B cell (primary cell): ENCODE measurements around the gene ARHGAP26. TPM values are rescaled to one million over a fixed set of nuclear protein-coding genes. Genes with fewer than 3 reads are reported as not detected.

Source experiments
- ATAC-seq: fragments of 200-7000 bp; cut with Tn5 transposase; one replicate; pipeline ENCODE4 v1.10.0; 2021; ENCODE audit warnings: low read depth, mild to moderate bottlenecking, moderate number of reproducible peaks, moderate library complexity
- CTCF ChIA-PET: fragments of 350-600 bp; sonication (Branson Sonifier 250); formaldehyde crosslinking; loops from one replicate; lab custom pipeline; 2021; ENCODE audit warnings: antibody characterized with exemption, inconsistent platforms; lab: Charles Lee
- POLR2A ChIA-PET: fragments of 350-600 bp; sonication (Branson Sonifier 250); formaldehyde crosslinking; loops from one replicate; lab custom pipeline; 2021; ENCODE audit warnings: antibody characterized with exemption; lab: Charles Lee
- DNase-seq: peaks from one replicate; pipeline ENCODE4 v3.0.0; 2013
- H2AFZ ChIP-seq: 2 replicates; pipeline ENCODE4 v1.6.1; 2012; ENCODE audit warnings: mild to moderate bottlenecking, low read depth, low read length; ENCODE audit not compliant: insufficient read depth, poor library complexity, severe bottlenecking
- H3K27ac ChIP-seq, 2 donors: 1 replicate in 1 of 2; 2 replicates in 1 of 2; pipeline ENCODE4 v1.5.1; 2012 to 2013; ENCODE audit warnings: low read length in 2 of 2, mild to moderate bottlenecking in 2 of 2, moderate library complexity in 1 of 2
- H3K27me3 ChIP-seq, 4 experiments: fragments of 200-600 bp in 1 of 4; sonication (generic) in 1 of 4; replicated peaks in 1 of 4; 1 replicate in 2 of 4; 2 replicates in 2 of 4; pipeline versions ENCODE4 v1.6.1 to v1.7.0; 2013 to 2016; ENCODE audit warnings: low read length in 3 of 4, mild to moderate bottlenecking in 2 of 4, mixed read lengths in 1 of 4, moderate library complexity in 1 of 4; ENCODE audit not compliant: insufficient read depth in 4 of 4, control insufficient read depth in 3 of 4; ENCODE audit errors: control extremely low read depth in 1 of 4
- H3K36me3 ChIP-seq, 2 experiments: replicated peaks in 1 of 2; 1 replicate in 1 of 2; 2 replicates in 1 of 2; pipeline versions ENCODE4 v1.6.1 to v1.7.1; 2013; ENCODE audit warnings: low read length in 1 of 2; ENCODE audit not compliant: insufficient read depth in 2 of 2, control insufficient read depth in 1 of 2; ENCODE audit errors: control extremely low read depth in 1 of 2, extremely low read depth in 1 of 2
- H3K4me1 ChIP-seq, 2 donors: fragments of 200-600 bp in 1 of 2; sonication (generic) in 1 of 2; 1 replicate in 1 of 2; 2 replicates in 1 of 2; pipeline versions ENCODE4 v1.5.1 to v1.6.1; 2013 to 2017; ENCODE audit warnings: low read length in 2 of 2; ENCODE audit not compliant: control insufficient read depth in 2 of 2, insufficient read depth in 2 of 2
- H3K4me2 ChIP-seq: replicated peaks from 2 replicates; pipeline ENCODE3; 2012; ENCODE audit warnings: mild to moderate bottlenecking, low read depth, low read length; ENCODE audit not compliant: poor library complexity, severe bottlenecking
- H3K4me3 ChIP-seq, 5 experiments: fragments of 200-600 bp in 1 of 5; sonication (generic) in 1 of 5; 1 replicate in 3 of 5; 2 replicates in 2 of 5; pipeline versions ENCODE4 v1.5.1 to v1.7.0; 2011 to 2016; ENCODE audit warnings: low read length in 4 of 5, mild to moderate bottlenecking in 4 of 5, low read depth in 2 of 5, control low read depth in 1 of 5, moderate library complexity in 1 of 5; ENCODE audit not compliant: insufficient read depth in 1 of 5; ENCODE audit errors: control extremely low read depth in 1 of 5, extremely low read depth in 1 of 5
- H3K79me2 ChIP-seq: fragments of 200-600 bp; sonication (generic); one replicate; pipeline ENCODE4 v1.6.0; 2016; ENCODE audit warnings: low read length; ENCODE audit not compliant: control insufficient read depth, insufficient read depth
- H3K9ac ChIP-seq: fragments of 200-600 bp; sonication (generic); 2 replicates; pipeline ENCODE4 v1.6.1; 2017; ENCODE audit warnings: mild to moderate bottlenecking, low read length, moderate library complexity
- H3K9me3 ChIP-seq, 3 donors: one replicate each; pipeline versions ENCODE4 v1.6.1 to v1.7.1; 2013; ENCODE audit warnings: low read length in 2 of 3; ENCODE audit not compliant: control insufficient read depth in 2 of 3, insufficient read depth in 1 of 3; ENCODE audit errors: control extremely low read depth in 1 of 3
- H4K20me1 ChIP-seq: 2 replicates; pipeline ENCODE4 v1.6.0; 2012; ENCODE audit warnings: mild to moderate bottlenecking, low read length; ENCODE audit not compliant: insufficient read depth, control insufficient read depth, poor library complexity, severe bottlenecking
- H3K27ac Mint-ChIP-seq: one replicate; pipeline ENCODE4 v1.8.0; 2021; ENCODE audit warnings: mixed read lengths
- H3K27me3 Mint-ChIP-seq: one replicate; pipeline ENCODE4 v1.8.0; 2021; ENCODE audit warnings: mixed read lengths
- H3K4me1 Mint-ChIP-seq: one replicate; pipeline ENCODE4 v1.8.0; 2021; ENCODE audit warnings: mixed read lengths
- H3K4me3 Mint-ChIP-seq: one replicate; pipeline ENCODE4 v1.8.0; 2021; ENCODE audit warnings: mixed read lengths
- H3K9me3 Mint-ChIP-seq: one replicate; pipeline ENCODE4 v1.8.0; 2022; ENCODE audit warnings: mixed read lengths; ENCODE audit not compliant: insufficient read depth
- CTCF ChIP-seq: fragments of 200-600 bp; IDR thresholded peaks from one replicate; pipeline ENCODE4 v1.8.0; 2022; ENCODE audit warnings: antibody characterized with exemption, mild to moderate bottlenecking
- EZH2 ChIP-seq: IDR thresholded peaks from 2 replicates; pipeline ENCODE4 v1.6.1; 2012; ENCODE audit warnings: borderline replicate concordance, low read depth, mild to moderate bottlenecking, moderate library complexity, low read length; ENCODE audit not compliant: insufficient read depth, poor library complexity, severe bottlenecking
- WGBS: methylation state at CpG from one replicate; pipeline ENCODE4 v1.1.5; 2013; ENCODE audit warnings: missing lambda C conversion rate; ENCODE audit not compliant: insufficient coverage; 5-methylcytosine and 5-hydroxymethylcytosine counted together
- intact Hi-C: fragments of 100-400 bp; cut with micrococcal nuclease; formaldehyde crosslinking; loops from one replicate; pipeline ENCODE4 v1.10.0; 2022
- polyA plus RNA-seq: library from polyadenylated mRNA; depleted of rRNA; stranded (reverse); fragments of >200 nt; gene quantifications from 2 replicates; pipeline ENCODE4 v1.2.3, GENCODE V29; 2012
- total RNA-seq, 2 donors: library from RNA; stranded (reverse); fragments of 120-200 nt in 1 of 2; gene quantifications; 1 replicate in 1 of 2; 2 replicates in 1 of 2; pipeline versions ENCODE4 v1.2.3 to v1.2.4, GENCODE V29; 2013 to 2022

Gene ARHGAP26
- total and polyA plus RNA-seq, 2 donors (not counting 1 experiment from before 2014, with no cell fraction given), result 1.8 to 22.5 TPM

DNA sequence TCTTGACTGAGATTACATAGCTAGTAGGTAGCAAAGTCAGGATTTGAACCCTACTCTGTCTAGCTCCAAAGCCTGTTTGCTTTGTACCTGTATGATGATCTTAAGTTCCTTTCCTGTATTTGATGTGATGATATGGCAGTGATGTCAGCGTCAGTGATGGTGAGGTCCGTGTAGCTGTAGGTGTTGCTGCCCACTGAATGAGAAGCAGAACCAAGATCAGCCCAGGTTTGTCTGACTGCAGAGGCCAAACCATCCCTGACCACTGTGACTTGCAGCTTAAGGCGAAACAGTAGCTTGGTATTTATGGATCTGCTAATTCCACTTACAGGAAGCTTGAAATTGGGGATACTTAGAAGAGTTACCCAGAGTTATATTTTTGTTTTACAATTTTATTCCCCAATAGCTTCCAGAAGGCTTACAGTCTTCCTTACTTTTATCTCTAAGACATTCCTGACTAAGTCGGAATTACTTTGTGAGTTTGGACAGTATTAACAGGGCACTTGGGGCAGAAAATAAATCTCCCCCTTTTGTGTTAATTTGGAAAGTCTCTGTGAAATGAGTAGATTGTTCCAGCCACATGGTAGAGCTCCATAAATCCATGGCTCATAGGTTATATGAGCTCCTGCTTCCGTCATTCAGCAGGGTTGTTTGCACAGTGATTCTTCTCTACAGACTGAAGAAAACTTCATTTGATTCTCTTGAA lies 359.9 kb downstream of the ARHGAP26 start:
- intact Hi-C loops, result no loop called here
- H3K9ac ChIP-seq, result no peak overlapping the region
- H3K9me3 ChIP-seq, result no peaks in the 10 kb centered on the region
- no peaks in the 10 kb centered on the region for H3K4me1 ChIP-seq
- H3K27ac Mint-ChIP-seq, result no peak overlapping the region
- no peaks in the 10 kb centered on the region for H3K9me3 Mint-ChIP-seq
- no peaks in the 10 kb centered on the region for H3K27me3 Mint-ChIP-seq
- 89% methylated on average over 2 of the region's 5 CpGs for WGBS
- no peaks in the 10 kb centered on the region for H3K27me3 ChIP-seq
- ChIA-PET CTCF (interaction anchor here (0.9 to 1.1 kb wide), 2 partner anchors 12 to 127 kb away, joined by 3 read pairs; no protein-coding TSS in a partner anchor), POLR2A (no interaction called here)
- H3K4me3 ChIP-seq, result no peak overlapping the region
- no peak overlapping the region for H3K4me2 ChIP-seq
- no peak for DNase-seq
- no peaks in the 10 kb centered on the region for H4K20me1 ChIP-seq
- no peak for ATAC-seq
- no peak overlapping the region for H3K27ac ChIP-seq
- H3K4me1 Mint-ChIP-seq, result peaks cover 6% of the 10 kb centered on the region
- no peak for TF ChIP-seq EZH2
- no peak for TF ChIP-seq CTCF
- no peaks in the 10 kb centered on the region for H3K79me2 ChIP-seq
- H2AFZ ChIP-seq, result no peak overlapping the region
- H3K4me3 Mint-ChIP-seq, result no peak overlapping the region
- peaks cover 0 to 3% of the 10 kb centered on the region in 2 experiments for H3K36me3 ChIP-seq

- no peaks in the 10 kb centered on the region for H3K9me3 Mint-ChIP-seq
- TF ChIP-seq CTCF (no peak), EZH2 (no peak)
- CTCF ChIA-PET, result interaction anchor here (0.6 to 0.9 kb wide), 3 partner anchors 13 to 859 kb away, joined by 3 read pairs; no protein-coding TSS in a partner anchor
- WGBS, result 100% methylated on average over 1 of the region's 5 CpGs
- POLR2A ChIA-PET, result no interaction called here
- no peak overlapping the region for H3K9ac ChIP-seq
- DNase-seq (no peak), ATAC-seq (no peak)
- H3K27me3 ChIP-seq, result no peaks in the 10 kb centered on the region
- H3K4me3 ChIP-seq, result no peak overlapping the region
- no peak overlapping the region for H3K4me2 ChIP-seq
- H3K27ac Mint-ChIP-seq, result no peak overlapping the region
- no peaks in the 10 kb centered on the region for H3K4me1 ChIP-seq
- H3K9me3 ChIP-seq, result no peaks in the 10 kb centered on the region
- no peaks in the 10 kb centered on the region for H3K79me2 ChIP-seq
- H3K4me1 Mint-ChIP-seq, result peaks cover 6% of the 10 kb centered on the region
- H3K4me3 Mint-ChIP-seq, result no peak overlapping the region
- H3K27me3 Mint-ChIP-seq, result no peaks in the 10 kb centered on the region
- no peaks in the 10 kb centered on the region for H4K20me1 ChIP-seq
- intact Hi-C loops, result no loop called here
- H2AFZ ChIP-seq, result no peak overlapping the region
- H3K27ac ChIP-seq, result no peak overlapping the region
- H3K36me3 ChIP-seq, result peaks cover 0 to 3% of the 10 kb centered on the region in 2 experiments
Measured at GRCh38 chr5:143130613-143131305, 360.6 kb downstream of the ARHGAP26 start.
